HG02642 (cell line): ENCODE data around the gene SARNP.
"Not testable (repeated sequence)": the region's sequence is repeated elsewhere in the genome, so short reads cannot be mapped to it uniquely, and the experiment has no call there.

Experiments used
- ATAC-seq: cut with Tn5 transposase; IDR thresholded peaks from one replicate; pipeline ENCODE4 v1.9.1; 2021; ENCODE audit warnings: mild to moderate bottlenecking; ENCODE audit not compliant: unreplicated experiment, poor library complexity

Gene SARNP

DNA sequence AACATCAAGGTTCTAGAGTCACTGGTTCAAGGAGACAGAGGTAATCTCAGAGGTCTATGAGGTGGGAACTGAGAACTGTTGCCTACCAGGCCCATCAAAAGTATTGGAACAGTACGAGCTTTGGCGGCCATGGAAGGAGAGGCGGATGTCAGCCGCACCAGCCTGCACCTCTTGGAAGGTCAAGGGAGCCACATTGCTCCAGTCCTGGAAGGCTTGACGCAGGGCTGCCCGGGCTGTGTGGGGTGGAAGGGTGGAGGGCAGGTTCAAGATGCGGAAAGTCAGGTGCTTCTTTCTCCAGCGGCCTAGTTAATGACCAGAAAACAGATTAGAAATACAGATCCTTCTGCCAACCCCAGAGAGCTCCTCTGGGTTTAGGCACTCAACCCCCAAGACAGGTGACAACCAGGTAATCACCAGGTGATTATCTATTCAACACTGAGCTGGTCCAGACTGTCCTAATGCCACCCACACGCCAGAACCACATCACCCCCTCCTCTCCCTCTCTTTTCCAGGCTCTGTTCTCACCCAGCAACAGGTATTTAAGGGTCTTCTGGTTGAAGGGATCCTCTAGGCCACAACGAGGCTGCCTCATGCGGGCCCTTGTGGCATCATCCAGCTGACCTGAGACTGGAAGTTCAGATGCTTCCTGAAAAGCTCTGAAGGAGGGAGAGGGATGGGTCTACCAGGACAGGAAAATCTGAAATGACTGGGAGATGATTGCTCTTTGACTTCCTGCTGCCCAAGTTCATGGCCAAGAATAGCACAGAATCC, 23.2 kb upstream of the SARNP start:
- ATAC-seq: no peak

DNA sequence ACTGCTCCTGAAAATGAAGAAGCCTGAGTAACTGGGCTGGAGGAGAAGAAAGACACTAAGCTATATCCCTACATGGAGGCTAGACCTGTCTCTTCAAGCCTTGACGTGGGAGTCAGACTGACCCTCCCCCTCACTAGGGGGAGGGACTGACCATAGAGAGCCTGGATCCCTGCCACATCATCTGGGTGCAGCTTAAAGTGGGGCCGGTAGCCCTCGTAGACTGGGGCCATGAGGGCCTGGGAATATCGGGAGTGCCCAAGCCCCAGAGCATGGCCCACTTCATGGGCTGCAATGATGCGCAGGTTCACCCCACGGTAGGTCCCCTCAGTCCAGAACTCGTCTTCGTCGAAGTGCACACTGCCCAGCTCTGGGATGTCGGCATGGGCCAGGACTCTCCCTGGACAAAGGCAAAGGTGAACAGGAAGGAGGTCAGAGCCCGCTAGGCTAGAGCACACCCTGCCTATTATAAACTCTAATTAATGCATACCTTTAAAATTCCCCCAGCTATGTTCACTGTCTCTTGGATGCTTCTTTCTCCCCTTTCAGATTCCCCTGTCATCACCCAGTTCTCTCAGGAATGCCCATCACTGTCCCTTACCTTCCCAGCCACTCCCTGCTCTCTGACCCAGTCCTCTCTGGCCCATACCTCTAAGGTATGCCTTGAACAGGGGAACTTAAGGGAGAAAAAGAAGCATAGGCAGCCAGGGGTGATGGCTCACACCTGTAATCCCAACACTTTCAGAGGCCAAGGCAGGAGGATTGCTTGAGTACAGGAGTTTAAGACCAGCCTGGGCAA, 22.0 kb upstream of the SARNP start:
- no peak for ATAC-seq

DNA sequence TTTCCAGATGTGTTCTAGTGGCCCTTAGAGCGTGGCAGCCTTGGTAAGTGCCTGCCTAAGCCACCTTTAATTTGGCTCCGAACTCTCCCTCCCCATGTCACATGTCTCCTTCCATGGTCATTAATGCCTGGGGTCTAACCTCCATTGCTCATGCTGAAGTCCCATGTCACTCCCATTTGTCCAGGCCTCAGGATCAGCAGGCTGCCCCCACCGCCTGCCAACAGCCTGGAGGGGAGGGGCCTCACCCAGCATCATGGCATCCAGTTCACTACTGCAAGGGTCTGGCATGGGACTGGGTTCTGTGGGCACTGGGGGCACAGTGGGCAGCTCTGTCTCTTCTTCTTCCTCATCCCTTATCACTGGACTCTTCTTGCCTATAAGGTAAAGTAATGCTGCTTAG, 20.8 kb upstream of the SARNP start:
- no peak for ATAC-seq

DNA sequence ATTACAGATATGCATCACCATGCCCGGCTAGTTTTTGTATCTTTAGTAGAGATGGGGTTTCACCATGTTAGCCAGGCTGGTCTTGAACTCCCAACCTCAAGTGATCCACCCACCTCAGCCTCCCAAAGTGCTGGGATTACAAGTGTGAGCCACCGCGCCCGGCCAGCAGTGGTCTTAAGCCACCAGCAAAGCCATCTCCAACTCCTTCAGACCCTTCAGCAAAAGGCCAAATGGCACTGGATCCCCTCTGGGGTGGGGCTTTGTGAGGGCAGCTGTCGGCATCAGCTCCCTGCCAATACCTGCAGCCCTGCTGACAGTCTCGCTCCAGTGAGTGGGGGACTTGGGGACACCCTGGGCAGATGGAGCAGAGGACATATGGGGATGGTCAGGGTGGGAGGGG, 16.9 kb upstream of the SARNP start:
- ATAC-seq: not testable (repeated sequence)

DNA sequence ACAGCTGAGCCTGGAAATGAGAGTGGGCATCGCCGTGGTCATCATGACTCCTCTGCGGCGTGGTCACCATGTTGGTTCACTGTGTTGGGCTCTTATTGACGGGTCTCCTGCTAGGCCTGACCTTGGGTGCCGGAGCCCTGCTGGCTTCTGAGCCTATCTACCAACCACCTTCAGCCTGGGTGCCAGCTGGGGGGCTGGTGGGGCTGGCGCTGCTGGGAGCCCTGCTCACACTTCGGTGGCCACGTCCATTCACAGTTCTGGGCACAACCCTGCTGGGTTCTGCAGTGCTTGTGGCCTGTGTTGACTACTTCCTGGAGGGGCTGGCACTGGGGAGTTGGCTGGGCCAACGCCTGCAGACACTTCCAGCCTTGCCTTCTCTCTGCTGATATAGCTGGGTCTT, 15.5 kb upstream of the SARNP start:
- ATAC-seq: no peak

DNA sequence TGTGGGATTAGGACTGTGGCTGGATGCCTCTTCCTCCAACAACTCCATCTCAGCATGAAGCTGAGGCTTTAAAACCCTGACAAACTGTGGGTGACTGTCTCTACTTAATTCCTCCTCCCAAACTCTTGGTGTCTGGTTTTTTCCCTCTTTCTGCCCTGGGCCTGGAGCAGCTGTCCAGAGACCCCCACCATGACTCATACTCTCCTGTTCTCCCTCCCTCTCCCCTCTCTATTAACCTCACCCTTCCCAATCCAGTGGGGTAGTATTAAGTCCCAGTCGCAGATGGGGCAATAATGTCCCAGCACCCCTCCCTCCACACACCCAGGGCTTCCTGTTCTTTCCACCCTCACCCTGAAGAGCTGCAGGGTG, 13.9 kb upstream of the SARNP start:
- ATAC-seq: no peak

DNA sequence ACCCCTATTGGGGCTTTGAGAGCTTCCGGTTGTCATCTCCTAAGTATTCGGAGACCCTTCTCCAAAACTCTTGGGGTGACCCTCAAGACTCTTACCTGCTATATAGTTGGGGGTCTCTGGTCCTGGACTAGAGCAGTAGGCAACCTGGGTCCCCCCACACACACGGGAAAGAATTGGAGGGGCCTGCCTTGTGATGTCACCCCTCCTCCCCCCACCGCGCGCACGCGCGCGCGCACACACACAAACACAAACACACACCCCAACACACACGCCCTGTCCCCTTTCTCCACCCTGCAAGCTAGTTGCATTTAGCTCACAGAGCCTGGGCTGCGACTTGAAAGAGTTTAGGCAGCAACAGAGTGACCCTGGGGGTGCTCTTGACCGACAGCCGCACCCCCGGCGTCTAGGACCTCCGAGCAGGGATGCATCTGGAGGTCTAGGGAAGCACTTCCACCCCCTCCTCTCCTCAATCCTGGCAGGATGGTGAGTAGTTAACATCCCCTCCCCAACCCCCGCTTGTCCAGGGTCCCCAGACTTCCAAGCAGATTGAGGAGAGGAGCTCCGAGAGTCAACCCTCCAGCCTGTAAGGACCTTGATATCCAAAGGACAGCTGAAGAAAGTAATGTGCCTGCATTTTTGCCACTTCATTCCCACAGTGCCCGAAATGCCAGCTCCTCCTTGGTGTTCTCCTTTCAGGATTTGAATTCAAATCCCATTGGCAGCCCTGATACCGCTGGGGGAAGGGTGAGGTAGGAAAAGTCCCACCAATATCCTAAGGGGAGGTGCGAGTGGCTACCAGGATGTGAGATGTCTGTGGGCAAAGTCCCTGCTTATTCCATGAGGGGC, 13.3 kb upstream of the SARNP start:
- ATAC-seq: no peak

DNA sequence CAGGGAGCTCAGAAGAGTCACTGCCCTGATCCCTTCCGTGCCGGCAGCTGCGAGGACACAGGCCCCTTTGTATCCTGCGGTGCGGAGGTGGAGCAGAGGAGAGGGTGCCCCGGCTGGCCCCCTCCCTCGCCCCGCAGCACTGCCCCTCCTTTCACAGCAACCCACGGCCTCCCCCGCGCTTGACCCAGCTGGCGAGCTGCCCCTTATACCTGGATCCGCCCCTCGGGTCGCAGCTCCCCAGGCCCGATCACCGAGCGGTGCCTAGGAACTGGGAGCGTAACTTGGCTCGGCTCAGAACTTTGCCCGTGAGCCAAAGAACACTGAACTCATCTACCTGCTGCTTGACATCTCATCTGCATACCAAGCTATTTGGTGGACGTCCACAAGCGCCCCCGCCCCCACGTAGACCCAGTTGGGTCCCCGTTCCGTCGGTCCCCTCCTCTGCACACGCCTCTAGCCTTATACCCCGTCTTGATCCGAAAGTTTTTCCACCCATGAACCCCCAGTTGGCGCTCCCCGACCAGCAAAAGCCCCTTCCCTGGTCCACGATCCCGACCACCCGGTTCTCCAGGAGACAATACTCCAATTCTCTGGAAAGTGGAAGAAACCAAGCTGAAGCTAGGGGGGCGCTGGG, 12.6 kb upstream of the SARNP start:
- ATAC-seq: peak; percentile 28

DNA sequence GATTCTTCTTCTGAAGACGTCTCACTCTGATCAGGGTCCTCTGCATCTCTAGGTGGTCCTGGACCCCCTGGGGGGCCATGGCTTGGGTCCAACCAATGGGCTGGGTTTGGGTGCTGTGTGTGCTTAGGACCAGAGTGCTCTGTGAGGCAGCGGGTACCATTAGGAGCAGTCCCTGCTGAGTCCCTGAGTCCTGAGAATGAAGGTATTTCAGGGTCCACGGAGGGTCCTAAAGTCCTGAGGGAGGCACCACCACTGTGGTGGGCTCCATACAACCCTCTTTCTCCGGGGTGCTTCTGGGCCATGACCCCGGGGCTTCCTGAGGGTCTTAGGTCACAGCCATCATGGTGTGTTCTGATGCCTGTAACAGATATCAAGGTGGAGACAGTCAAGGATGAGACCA, 10.8 kb upstream of the SARNP start:
- no peak for ATAC-seq

DNA sequence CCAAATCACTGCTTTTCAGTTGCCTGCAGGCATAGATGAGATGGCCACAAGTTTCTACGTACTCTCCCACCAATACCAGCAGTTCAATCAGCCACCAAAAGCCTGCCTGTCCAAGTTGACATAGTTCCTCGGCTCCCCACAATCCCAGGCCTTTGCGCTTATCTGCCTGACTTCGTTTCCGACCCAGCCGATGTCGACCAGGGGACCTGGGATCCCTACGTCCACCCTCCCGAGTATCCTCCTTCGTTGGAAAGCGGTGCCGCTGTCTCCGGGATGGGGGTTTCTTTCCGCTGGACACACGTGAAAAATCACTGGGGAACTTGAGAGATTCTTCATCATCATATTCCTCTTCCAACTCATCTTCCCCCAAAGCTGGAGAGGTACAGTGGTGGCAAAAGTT, 10.3 kb upstream of the SARNP start:
- ATAC-seq: no peak

DNA sequence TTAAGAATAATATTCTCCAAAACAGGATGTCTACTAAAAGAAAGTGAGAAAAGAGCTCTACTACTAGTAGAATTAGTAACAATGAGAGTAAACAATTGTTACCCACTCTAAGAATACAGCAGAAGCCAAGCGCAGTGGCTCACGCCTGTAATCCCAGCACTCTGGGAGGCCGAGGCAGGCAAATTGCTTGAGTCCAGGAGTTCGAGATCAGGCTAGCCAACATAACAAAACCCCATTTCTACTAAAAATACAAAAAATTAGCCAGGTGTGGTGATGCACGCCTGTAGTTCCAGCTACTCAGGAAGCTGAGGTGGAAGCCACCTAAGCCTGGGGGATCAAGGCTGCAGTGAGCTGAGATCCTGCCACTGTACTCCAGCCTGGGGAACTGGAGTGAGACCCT, 7.2 kb upstream of the SARNP start:
- no peak for ATAC-seq

DNA sequence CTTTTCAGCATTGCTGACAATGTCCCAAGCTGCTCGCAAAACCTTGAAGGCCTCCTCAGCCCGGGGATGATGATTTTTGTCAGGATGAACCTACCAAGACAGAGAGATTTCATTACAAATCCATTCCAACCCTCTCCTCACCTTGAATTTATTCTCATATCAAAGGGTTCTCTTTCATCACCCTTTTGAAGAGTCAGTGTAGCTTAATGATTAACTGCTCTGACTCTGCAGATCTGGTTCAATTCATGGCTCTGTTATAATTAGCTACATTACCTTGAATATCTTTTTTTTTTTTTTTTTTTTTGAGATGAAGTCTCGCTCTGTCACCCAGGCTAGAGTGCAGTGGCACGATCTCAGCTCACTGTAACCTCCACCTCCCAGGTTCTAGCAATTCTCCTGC, 5.9 kb upstream of the SARNP start:
- ATAC-seq: no peak

DNA sequence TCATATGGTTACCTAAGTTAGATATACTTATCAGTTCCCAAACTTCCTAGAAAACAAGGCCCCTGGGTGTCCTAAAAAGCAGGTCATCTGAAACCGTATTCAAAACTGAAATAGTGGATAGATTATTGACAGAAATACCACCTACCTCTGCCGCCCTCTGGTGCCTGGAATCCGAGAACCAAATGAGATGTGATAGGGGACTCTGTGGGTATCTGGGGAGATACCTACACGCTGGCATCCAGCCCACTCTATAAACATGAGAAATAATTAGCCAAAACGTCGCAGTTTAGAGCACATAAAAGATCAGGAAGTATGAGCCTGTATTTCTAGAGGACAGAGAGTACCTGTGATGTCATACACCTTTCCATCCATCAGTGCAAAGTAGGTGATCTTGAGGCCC, 4.7 kb upstream of the SARNP start:
- no peak for ATAC-seq

DNA sequence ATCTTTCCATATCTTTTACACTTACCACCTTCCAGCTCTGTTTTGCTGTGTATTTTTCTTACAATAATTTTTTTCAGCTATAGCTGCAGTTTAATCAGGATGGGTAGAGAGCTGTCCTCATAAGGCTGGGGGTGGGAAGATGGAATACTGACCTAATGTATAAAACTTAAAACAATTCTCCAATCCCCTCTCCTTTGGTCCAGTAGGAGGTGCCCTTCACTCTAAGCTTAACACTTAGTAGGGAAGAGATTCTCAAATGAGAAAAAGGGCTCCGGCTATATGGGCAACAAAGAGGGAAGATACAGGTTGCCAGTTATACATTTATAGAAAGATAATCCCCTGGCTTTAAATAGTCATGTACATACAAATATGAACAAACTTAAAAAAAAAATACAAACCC, 3.2 kb upstream of the SARNP start:
- no peak for ATAC-seq

DNA sequence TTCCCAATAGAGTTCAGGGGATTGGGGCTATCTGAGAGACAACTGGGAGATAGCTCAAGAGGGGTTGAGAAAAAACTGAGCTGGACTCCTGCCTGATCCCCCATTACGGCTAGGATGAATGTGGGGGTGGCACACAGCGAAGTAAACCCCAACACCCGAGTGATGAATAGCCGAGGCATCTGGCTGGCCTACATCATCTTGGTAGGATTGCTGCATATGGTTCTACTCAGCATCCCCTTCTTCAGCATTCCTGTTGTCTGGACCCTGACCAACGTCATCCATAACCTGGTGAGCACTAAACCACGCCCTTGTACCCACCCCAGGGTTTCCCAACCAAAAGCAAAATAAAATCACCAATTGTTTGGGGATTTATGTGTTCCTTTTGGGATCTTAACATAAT, 1.4 kb upstream of the SARNP start:
- no peak for ATAC-seq

DNA sequence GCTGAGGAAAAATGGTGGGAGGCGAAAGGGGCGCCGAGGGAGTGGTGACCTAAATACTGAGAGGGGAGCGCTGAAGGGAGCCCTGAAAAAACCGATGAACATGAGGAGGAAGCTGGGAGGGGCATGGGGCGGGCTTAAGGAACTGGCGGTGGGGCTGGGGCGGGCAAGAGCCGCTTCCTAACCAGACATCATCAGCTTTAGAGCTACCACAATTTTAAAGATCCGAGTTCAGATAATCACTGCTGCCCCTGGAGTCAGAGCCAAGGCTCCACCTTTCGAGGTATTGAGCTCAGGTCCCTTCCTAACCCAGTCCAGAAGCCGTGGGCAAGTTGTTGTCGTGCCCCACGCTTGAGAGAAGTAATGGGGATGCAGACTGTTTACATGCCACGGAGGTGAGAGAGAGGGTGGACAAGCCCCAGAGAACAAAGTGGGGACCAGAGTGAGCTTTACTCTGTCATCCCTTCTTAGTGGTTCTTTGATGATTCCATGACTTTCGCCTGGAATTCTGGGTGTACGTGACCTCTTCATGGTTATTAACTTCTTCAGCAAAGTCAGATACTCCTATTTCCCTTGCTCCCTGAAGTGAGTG, 710 bp upstream of the SARNP start:
- peak; percentile 32 for ATAC-seq

DNA sequence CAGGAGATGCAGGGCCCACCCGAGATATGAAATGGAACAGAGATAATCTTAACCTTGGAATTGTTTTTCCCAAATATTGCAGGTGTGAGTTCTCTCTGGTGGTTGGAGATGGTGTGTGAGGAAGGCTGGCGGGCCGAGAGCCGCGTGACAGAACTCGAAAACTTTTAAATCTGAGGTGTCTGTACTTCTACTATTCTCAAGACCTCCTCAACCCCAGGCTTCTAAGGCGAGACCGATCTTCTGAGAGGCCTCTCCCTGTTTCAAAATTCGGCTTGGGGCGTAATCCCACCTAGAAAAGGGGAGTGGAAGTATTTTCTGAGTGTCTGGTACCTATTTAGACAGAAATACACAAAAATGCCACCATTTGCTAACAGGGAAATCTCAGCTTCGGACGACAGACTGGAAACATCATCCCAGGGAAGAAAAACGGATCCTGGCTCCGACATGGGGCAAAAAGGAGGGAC, 611 bp downstream of the SARNP start:
- ATAC-seq: no peak

DNA sequence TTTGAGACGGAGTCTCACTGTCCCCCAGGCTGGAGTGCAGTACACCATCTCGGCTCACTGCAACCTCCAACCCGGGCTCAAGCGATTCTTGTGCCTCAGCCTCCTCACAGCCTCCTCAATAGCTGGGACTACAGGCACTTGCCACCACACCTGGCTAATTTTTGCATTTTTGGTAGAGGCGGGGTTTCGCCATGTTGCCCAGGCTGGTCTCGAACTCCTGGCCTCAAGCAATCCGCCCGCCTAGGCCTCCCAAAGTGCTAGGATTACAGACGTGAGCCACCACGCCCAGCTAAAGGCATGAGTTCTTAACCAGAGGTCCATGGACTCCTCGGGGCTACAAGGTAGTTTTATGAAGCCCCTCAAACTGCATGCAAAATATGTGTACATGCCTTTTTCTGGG, 2.1 kb downstream of the SARNP start:
- no peak for ATAC-seq

DNA sequence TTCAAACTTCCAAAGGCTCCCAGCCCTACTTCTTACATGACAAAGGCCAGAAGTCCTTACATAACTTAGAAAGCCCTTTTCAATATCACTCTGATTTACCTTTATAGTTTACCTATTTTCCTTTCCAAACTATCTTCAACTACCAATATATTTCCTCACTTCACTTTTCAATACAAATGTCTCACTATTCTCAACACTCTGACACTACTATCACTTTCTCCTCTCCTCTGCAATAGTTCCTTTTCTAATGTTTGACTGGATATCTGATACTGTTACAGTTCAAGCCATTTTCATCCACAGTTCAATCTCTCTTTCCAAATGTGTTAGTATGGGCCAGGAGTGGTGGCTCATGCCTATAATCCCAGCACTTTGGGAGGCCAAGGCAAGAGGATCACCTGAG, 3.3 kb downstream of the SARNP start:
- ATAC-seq: no peak

DNA sequence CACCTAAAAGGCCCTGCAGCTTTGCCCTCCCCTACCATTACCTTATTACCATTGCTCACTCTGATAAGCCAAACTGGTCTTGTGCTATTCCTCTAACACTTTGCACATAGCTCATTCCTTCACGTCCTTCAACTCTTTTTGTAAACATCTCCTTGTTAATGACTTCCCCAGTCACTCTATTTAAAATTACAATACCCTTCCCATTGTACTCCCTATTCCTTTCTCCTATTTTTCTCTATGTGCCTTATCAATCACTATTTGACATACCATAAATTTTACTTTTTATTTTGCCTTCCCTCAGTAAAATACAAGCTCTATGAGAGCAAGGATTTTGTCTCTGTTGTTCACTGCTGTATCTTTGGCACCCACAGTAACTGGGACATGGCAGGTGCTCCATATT, 5.4 kb downstream of the SARNP start:
- no peak for ATAC-seq
